NCI-H526 (cell line): Measurements from ENCODE around the gene RGS7.
"Not testable (repeated sequence)": the region's sequence is repeated elsewhere in the genome, so short reads cannot be mapped to it uniquely, and the experiment has no call there.

ENCODE experiments used
- DNase-seq, 2 experiments: peaks; one replicate each; lab custom pipeline; 2025; lab: John Stamatoyannopoulos, UW

The RGS7 gene

DNA sequence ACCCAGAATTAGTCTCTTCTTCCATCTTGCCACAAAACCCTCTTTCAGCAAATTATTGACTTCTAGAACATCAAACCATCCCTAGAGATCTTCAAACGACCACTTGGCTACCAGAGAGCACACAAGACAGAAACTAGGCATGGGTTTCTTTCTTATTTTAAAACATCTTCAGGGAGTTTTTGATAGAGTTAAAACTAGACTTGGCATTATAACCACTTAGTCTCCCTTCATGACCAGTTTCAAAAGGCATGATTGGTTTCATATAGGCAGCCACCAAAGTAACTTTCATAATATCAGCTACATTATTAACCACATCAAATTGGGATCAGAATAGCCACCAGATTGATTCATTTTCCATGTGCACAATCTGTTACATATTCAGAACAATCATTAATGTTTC is 376.7 kb downstream of the RGS7 start:
- DNase-seq: no peak

DNA sequence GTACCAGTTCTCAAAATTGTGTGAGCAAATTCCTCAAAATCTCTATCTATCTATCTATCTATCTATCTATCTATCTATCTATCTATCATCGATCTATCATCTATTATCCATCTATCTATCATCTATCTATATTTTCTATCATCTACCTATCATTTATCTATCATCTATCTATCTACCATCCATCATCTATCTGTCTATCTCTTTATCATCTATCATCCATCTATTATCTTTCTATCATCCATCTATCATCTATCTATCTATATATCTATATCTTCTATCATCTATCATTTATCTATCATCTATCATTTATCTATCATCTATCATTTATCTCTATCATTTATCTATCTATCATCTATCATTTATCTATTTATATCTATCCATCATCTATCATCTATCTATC is 380.3 kb downstream of the RGS7 start:
- no peak for DNase-seq

- no peak for DNase-seq
Measured at GRCh38 chr1:240973875-240974274, 383.1 kb downstream of the RGS7 start.

DNA sequence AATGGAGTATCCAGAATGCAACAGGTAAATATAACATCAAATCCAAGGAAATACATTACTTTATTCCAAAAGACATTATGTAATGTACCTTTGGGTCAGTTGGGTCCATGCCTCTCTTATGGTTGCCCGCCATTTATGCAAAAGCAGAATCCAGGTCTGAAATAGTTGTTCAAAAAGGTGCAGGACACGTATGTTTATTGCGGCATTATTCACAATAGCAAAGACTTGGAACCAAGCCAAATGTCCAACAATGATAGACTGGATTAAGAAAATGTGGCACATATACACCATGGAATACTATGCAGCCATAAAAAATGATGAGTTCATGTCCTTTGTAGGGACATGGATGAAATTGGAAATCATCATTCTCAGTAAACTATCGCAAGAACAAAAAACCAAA is 384.9 kb downstream of the RGS7 start:
- DNase-seq: not testable (repeated sequence)

DNA sequence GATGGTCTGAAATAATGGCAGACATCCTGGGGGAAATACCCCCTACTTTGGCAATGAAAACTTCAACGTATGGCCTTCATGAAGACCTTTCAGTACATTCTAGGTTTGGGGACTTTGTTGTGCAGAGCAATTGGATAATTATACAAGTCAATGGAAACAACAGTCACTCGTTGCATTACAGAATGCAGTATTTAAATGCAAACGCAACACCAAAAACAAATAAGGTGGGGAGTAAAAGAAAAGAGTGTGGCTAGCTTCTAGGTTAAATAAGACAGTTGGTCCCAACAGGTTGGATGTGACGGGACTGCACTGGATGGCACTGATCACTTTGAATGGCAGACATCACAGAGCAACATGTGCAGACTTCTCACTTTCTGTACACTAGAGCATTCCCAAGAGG is 386.8 kb downstream of the RGS7 start:
- no peak for DNase-seq

- no peak for DNase-seq
Measured at GRCh38 chr1:240968864-240969263, 388.1 kb downstream of the RGS7 start.

GRCh38 chr1:240967070-240967724 is 389.8 kb downstream of the RGS7 start:
- no peak for DNase-seq

DNA sequence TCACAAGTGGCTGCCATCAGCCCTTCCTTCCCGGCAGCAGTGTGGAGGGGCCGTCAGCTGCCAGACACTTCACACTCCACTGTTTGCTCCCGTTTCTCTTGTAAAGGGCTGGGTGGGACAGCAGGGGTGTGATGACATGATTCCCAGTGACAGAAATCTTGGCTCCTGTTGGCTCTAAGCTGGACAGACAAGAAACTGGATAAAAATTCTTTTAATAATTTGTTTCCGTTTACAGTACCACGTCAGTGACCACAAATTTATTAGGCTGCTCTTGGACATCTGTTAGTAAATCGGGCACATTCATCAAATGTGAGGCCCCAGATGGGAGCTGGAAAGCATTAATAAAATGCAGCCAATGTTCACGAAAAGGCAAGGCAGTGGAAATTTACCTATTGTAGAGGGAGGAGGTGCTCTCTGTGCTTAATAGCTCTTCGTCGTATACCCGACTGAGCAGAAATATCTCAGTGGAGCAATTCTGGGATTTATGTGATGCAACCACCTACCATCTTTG is 391.4 kb downstream of the RGS7 start:
- no peak for DNase-seq

DNA sequence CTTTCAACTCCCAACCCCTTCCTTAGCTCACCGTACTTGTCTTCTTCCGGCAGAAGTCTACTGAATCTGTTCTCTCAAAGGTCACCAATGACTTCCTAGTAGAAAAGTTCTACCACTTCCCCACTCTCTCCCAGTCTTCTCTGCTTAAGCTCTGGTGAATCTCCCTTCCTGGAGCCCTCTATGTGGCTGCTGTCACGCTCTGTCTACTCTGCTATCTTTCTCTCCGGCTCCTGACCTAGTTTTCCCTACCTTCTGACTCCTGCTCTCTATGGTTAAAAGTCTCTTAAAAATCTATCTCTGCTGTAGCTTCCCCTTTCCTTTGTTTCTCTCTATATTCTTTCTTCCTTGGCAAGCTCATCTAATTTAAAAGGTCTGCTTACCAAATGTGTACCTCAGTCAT is 394.9 kb downstream of the RGS7 start:
- DNase-seq: no peak

DNA sequence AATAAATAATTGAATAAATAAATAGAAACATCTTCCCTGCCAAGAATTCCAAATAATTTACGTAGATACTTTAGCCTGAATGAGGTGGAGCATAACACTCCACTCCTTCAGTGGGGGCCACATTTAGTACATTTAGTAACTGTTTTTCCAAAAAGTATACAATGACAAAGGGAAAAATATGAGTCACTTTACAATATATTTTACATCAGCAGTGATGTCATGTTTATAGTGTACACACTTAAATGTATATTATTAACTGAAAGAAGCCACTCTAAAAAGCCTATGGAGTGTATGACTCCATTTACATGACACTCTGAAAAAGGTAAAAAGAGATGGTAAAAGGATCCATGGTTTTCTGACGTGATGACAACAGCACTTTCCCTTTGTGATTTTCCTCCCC is 400.6 kb downstream of the RGS7 start:
- no peak for DNase-seq

DNA sequence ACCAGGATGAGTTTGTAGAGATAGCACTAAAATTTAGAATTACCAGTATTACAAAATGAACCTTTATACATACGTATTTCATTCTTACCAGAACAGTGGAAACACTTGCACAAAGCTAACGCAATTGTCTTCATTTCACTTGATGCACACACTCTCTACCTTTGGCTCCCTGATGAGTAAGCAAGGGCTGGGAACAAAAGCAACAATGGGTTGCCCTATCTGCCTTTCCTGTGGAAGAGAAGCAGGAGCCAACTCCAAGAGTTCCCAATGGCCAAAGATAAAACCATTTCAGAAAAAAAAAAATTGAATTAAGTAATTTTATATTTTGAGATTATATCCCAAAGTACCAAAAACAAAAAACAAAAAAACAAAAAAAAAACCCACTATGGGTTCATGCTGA is 401.0 kb downstream of the RGS7 start:
- DNase-seq: no peak

DNA sequence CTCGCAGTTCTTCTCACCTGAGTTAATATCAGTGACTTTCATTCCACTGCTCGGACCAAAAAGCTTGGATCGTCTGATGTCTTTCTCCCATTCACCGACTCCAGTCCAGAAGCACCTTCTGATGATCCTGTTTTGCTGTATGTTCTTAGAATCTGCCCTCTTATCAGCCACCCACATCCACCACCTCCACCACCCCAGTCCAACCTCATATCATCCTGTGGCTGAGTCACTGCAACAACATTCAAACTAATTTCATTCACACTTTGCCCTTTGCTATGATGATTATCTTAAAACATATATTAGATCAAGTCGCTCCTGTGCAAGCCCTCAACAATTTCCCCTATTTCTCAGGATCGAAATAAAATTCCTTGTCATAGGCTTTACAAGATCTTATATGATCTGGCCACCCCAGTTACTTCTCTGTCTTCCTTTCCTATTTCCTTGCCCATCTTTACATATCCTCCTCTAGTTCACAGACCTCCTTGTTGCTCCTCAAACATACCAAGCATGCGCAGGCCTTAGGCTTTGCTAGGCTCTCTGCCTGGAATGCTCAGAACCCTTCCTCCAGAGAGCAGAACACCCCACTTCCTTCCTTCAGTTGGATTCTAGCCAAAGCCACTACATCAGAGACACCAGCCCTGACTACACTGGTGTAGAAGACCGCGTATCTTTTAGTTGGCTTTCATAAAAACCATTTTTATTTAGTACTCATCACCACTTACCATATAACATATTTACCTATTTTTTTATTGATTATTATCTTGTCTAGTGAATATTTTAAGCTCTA is 409.4 kb downstream of the RGS7 start:
- DNase-seq: no peak

DNA sequence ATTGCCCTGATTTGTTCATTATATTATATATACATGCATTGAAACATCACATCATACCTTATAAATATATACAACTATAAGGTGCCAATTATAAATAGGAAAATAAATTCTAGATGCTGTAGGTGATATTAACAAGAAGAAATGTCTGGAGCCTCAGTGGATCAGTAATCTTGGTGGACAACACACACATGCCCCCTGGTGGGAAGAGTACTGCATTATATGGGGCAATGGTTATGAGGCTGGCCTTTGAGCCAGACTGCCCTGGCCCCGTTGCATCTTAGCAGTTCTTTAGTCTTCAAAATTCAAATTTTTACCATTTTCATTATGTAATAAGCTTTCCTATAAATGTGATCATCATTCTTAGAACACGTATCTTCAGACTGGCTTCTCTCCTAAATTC is 410.1 kb downstream of the RGS7 start:
- peak in 1 of 2 experiments; percentile 14 for DNase-seq

DNA sequence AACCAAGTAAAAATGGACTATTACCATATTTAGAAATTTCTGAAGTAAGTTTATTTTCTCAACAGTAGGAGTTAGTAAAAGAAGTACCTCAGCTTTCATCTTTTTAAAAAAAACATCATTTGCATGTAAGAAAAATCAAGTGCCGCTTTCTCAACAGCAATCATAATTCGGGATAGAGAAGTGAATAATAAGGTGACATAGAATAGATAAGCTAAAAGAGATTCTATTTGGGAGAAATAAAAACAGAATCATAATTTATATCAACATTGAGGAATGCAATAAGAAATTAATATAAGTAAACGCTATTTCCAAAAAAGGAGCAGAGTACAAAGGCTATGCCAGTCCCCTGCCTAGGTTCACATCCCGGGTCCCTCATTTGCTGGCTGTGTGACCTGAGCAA is 414.1 kb downstream of the RGS7 start:
- no peak for DNase-seq

DNA sequence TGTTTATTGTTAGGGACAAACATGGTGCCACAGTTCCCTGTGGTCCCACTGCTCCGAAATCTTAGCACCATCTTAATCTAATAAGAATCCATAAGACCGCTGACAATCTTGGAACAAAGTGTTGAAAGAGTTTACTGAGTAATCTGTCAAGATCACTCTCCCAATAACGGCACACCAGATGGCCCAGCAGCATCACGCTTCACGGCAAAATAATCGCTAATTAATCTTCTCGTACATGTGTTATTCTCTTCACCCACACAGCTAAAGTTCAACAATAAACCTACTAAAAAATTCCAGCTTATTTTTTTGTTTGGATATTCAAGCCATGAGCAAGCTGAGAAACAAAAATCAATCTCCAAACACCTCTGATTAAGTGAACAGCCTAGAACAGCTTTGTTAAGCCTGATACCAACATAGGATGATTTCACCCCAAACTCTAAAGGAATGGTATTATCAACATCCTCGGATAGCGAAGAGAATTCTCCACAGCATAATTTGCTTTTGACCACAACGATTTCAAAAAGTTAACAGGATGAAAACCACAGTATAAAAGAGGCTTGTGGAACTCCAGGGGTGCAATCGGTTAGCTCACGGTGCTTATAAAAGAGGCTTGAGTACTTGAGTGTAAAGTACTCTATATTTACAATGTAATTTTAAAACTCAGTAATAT is 415.2 kb downstream of the RGS7 start:
- DNase-seq: no peak

DNA sequence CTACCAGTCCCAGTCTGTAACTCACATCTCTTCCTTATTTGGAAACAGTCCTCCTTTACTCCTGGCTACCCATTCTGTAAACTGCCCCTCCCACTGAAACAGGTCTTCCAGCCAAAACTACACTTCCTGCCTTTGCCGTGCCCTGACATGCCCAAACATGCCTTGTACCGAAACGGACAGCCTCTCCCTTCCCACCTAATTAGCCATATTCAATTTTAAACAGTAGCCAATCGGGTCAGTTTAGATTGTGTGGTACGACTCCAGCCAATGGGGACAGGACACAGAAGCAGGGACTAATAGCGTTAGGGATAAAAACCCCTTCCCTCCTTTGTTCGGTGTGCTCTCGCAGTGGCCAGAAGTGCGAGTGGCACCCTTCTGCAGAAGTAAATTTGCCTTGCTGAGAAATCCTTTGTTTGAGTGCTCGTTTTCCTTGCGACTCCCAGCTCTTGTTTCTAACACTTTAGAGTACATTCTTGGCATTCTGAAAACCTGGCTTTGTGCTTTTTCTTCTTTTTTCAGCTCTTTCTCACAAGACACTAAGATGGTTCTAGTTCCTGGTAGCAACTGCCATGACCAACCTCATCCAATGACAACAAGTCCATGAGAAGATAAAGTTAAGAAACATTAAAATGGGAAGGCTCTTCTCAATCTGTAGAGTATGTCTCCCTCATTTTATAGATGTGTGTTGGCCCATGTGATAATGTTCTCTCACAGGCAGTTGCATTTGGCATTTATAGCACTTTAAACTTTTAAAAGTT is 419.9 kb downstream of the RGS7 start:
- no peak for DNase-seq

GRCh38 chr1:240935920-240936319 is 421.1 kb downstream of the RGS7 start:
- no peak for DNase-seq

GRCh38 chr1:240931031-240931430 is 426.0 kb downstream of the RGS7 start:
- DNase-seq: no peak

- no peak for DNase-seq
Measured at GRCh38 chr1:240928265-240928664, 428.7 kb downstream of the RGS7 start.

- no peak for DNase-seq
Measured at GRCh38 chr1:240927821-240928220, 429.2 kb downstream of the RGS7 start.

GRCh38 chr1:240925273-240925672 is 431.7 kb downstream of the RGS7 start:
- no peak for DNase-seq

DNA sequence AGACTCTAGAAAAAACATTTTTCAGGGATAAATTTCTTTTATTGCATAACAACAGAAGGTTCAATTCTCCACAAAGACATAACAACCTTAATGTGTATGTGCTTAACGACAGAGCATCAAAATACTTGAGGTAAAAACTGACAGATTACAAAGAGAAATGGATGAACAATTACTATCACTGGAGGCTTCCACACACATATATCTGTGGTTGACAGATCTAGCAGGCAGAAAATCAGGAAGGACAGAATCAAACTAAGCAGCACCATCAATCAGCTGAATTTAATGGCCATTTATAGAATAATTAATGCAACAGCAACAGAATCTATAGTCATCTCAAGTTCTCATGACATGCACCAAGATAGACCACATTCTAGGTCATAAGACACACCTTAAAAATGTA is 439.0 kb downstream of the RGS7 start:
- DNase-seq: no peak
